LoVo (cell line): Measurements from ENCODE around the gene SERPINI2.
"Not testable (repeated sequence)": the region's sequence is repeated elsewhere in the genome, so short reads cannot be mapped to it uniquely, and the experiment has no call there.

Source experiments
- DNase-seq: peaks from one replicate; pipeline ENCODE4 v3.0.0-alpha.2; 2016; ENCODE audit warnings: low spot score

The SERPINI2 gene

GRCh38 chr3:167450195-167450594 lies 23.6 kb downstream of the SERPINI2 start:
- no peak for DNase-seq

GRCh38 chr3:167445491-167445890 lies 28.4 kb downstream of the SERPINI2 start:
- no peak for DNase-seq

- DNase-seq, result no peak
These were observed 32.6 kb downstream of the SERPINI2 start for GRCh38 chr3:167441256-167441655.

- DNase-seq, result no peak
These were observed 36.3 kb downstream of the SERPINI2 start for GRCh38 chr3:167437428-167438139.

- not testable (repeated sequence) for DNase-seq
These were observed 46.9 kb downstream of the SERPINI2 start for GRCh38 chr3:167426962-167427361.

GRCh38 chr3:167422396-167422795 lies 51.4 kb downstream of the SERPINI2 start:
- not testable (repeated sequence) for DNase-seq

- DNase-seq, result no peak
These were observed 64.2 kb downstream of the SERPINI2 start for GRCh38 chr3:167409611-167410010.

- peak; percentile 47 for DNase-seq
These were observed 66.9 kb downstream of the SERPINI2 start for GRCh38 chr3:167406876-167407492.

- DNase-seq, result no peak
These were observed 76.0 kb downstream of the SERPINI2 start for GRCh38 chr3:167397826-167398225.

GRCh38 chr3:167396075-167396474 lies 77.8 kb downstream of the SERPINI2 start:
- DNase-seq, result no peak

- DNase-seq, result no peak
These were observed 79.8 kb downstream of the SERPINI2 start for GRCh38 chr3:167394003-167394402.
